Smooth muscle cell (in vitro differentiated cells): ENCODE results near the gene XPO5. TPM values are rescaled to one million over a fixed set of nuclear protein-coding genes. Genes with fewer than 3 reads are reported as not detected.

Source experiments
- DNase-seq: peaks from one replicate; lab custom pipeline; 2025; ENCODE audit not compliant: unreplicated experiment; lab: John Stamatoyannopoulos, UW
- H2AFZ ChIP-seq: fragments of 200-600 bp; sonication (generic); 2 replicates; pipeline ENCODE4 v1.6.0; 2016; ENCODE audit warnings: antibody characterized with exemption, low read depth, mild to moderate bottlenecking
- H3F3A ChIP-seq: fragments of 200-600 bp; sonication (generic); 2 replicates; pipeline ENCODE4 v1.6.0; 2017; ENCODE audit warnings: antibody characterized with exemption, low read depth
- H3K27ac ChIP-seq: fragments of 200-600 bp; sonication (generic); 2 replicates; pipeline ENCODE4 v1.5.1; 2016; ENCODE audit warnings: low read depth, mild to moderate bottlenecking
- H3K27me3 ChIP-seq: fragments of 200-600 bp; sonication (generic); 2 replicates; pipeline ENCODE4 v1.6.1; 2016; ENCODE audit warnings: low read depth, mild to moderate bottlenecking
- H3K36me3 ChIP-seq: fragments of 200-600 bp; sonication (generic); 2 replicates; pipeline ENCODE4 v1.5.1; 2016; ENCODE audit warnings: low read depth
- H3K4me1 ChIP-seq: fragments of 200-600 bp; sonication (generic); 2 replicates; pipeline ENCODE4 v1.5.1; 2016; ENCODE audit warnings: low read depth
- H3K4me2 ChIP-seq: fragments of 200-600 bp; sonication (generic); 2 replicates; pipeline ENCODE4 v1.6.0; 2016; ENCODE audit warnings: mild to moderate bottlenecking
- H3K4me3 ChIP-seq: fragments of 200-600 bp; sonication (generic); 2 replicates; pipeline ENCODE4 v1.5.1; 2016; ENCODE audit warnings: mild to moderate bottlenecking
- H3K79me2 ChIP-seq: fragments of 200-600 bp; sonication (generic); 2 replicates; pipeline ENCODE4 v1.6.0; 2016; ENCODE audit warnings: low read depth, mild to moderate bottlenecking
- H3K9ac ChIP-seq: fragments of 200-600 bp; sonication (generic); 2 replicates; pipeline ENCODE4 v1.6.0; 2016; ENCODE audit warnings: low read depth
- H3K9me3 ChIP-seq: fragments of 200-600 bp; sonication (generic); replicated peaks from 2 replicates; pipeline ENCODE4 v1.5.1; 2016; ENCODE audit warnings: low read depth
- H4K20me1 ChIP-seq: fragments of 200-600 bp; sonication (generic); 2 replicates; pipeline ENCODE4 v1.6.0; 2016; ENCODE audit warnings: low read depth
- CTCF ChIP-seq: fragments of 200-600 bp; sonication (generic); IDR thresholded peaks from 2 replicates; pipeline ENCODE4 v1.5.1; 2017; ENCODE audit warnings: borderline replicate concordance, mild to moderate bottlenecking, antibody characterized with exemption; ENCODE audit not compliant: insufficient read depth, poor library complexity, severe bottlenecking
- WGBS: methylation state at CpG from one replicate; pipeline ENCODE4 v1.1.7; 2016; ENCODE audit warnings: low lambda C conversion rate; 5-methylcytosine and 5-hydroxymethylcytosine counted together
- polyA plus RNA-seq: library from polyadenylated mRNA; unstranded; fragments of >200 nt; fragmentation: Nextera tagmentation; extraction: Ambion mirVana; gene quantifications from 2 replicates; pipeline ENCODE4 v1.2.1, GENCODE V29; 2016
- total RNA-seq: library from RNA; depleted of rRNA; stranded (reverse); fragments of >200 nt; gene quantifications from 2 replicates; pipeline ENCODE4 v1.2.3, GENCODE V29; 2014

XPO5 gene
- total and polyA plus RNA-seq, 2 experiments from 2014 or later, result 11.7 to 31.9 TPM

- TF ChIP-seq CTCF, result no peak
- Histone ChIP-seq H3K4me3 (no peak overlapping the region), H3K4me2 (no peak overlapping the region), H3K27me3 (no peaks in the 10 kb centered on the region), H3K9ac (no peak overlapping the region), H3K4me1 (peaks cover 12% of the 10 kb centered on the region), H3K9me3 (no peaks in the 10 kb centered on the region), H4K20me1 (no peaks in the 10 kb centered on the region), H3K27ac (no peak overlapping the region), H3K36me3 (peaks cover 4% of the 10 kb centered on the region), H3K79me2 (peaks cover 27% of the 10 kb centered on the region), H3F3A (peaks cover 19% of the 10 kb centered on the region), H2AFZ (no peak overlapping the region)
- 99% methylated on average over 12 of the region's 12 CpGs for WGBS
- DNase-seq, result no peak
Observed at GRCh38 chr6:43623880-43624785, 48.3 kb upstream of the XPO5 start.

- Histone ChIP-seq H3K79me2 (peaks cover 12% of the 10 kb centered on the region), H3K36me3 (peaks cover 4% of the 10 kb centered on the region), H3K9ac (no peak overlapping the region)
Observed at GRCh38 chr6:43622541-43622940, 46.7 kb upstream of the XPO5 start.

GRCh38 chr6:43621836-43622180 lies 46.0 kb upstream of the XPO5 start:
- H3K79me2 ChIP-seq, result peaks cover 7% of the 10 kb centered on the region
- no peak for DNase-seq
- H2AFZ ChIP-seq, result no peak overlapping the region
- H3K36me3 ChIP-seq, result peaks cover 4% of the 10 kb centered on the region
- peaks cover 15% of the 10 kb centered on the region for H3F3A ChIP-seq
- no peak for TF ChIP-seq CTCF
- H3K9ac ChIP-seq, result no peak overlapping the region
- H3K4me3 ChIP-seq, result no peak overlapping the region
- no peaks in the 10 kb centered on the region for H4K20me1 ChIP-seq
- H3K9me3 ChIP-seq, result no peaks in the 10 kb centered on the region
- WGBS, result over 99% methylated on average over 10 of the region's 10 CpGs
- H3K4me1 ChIP-seq, result no peaks in the 10 kb centered on the region
- no peaks in the 10 kb centered on the region for H3K27me3 ChIP-seq
- H3K4me2 ChIP-seq, result no peak overlapping the region
- no peak overlapping the region for H3K27ac ChIP-seq

More at GRCh38 chr6:43622541-43622940, 46.7 kb upstream of the XPO5 start:
- Histone ChIP-seq H3K4me1 (peaks cover 3% of the 10 kb centered on the region), H2AFZ (no peak overlapping the region), H3K27me3 (no peaks in the 10 kb centered on the region), H3K27ac (no peak overlapping the region), H4K20me1 (no peaks in the 10 kb centered on the region), H3K4me2 (no peak overlapping the region), H3K9me3 (no peaks in the 10 kb centered on the region), H3F3A (peaks cover 15% of the 10 kb centered on the region), H3K4me3 (no peak overlapping the region)
- TF ChIP-seq CTCF, result no peak
- no peak for DNase-seq
- 96% methylated on average over 10 of the region's 10 CpGs for WGBS
